Spleen (tissue), 7 donors: Measurements from ENCODE around the gene PCSK6.

ENCODE experiments used
- CTCF ChIP-seq, 11 experiments: fragments of 200-600 bp in 7 of 11; fragments of 450-650 bp in 4 of 11; sonication (generic) in 4 of 11; IDR thresholded peaks in 8 of 11; conservative IDR thresholded peaks in 3 of 11; 1 replicate in 7 of 11; 2 replicates in 4 of 11; pipeline versions ENCODE4 v1.4.0 to v1.8.0; 2016 to 2021; ENCODE audit warnings: antibody characterized with exemption in 11 of 11, inconsistent platforms in 4 of 11, mild to moderate bottlenecking in 1 of 11
- POLR2A ChIP-seq, 3 donors: fragments of 450-650 bp; IDR thresholded peaks; one replicate each; pipeline ENCODE4 v1.5.1; 2017; ENCODE audit warnings: antibody characterized with exemption in 3 of 3, mild to moderate bottlenecking in 1 of 3
- donor health status: DM: no; HTN: no; CAD: no; lungs with moderate emphysema.
- donor health status: DM: no; HTN: no; CAD: no.
- donor health status: DM: no; HTN: no; CAD: no.

DNA sequence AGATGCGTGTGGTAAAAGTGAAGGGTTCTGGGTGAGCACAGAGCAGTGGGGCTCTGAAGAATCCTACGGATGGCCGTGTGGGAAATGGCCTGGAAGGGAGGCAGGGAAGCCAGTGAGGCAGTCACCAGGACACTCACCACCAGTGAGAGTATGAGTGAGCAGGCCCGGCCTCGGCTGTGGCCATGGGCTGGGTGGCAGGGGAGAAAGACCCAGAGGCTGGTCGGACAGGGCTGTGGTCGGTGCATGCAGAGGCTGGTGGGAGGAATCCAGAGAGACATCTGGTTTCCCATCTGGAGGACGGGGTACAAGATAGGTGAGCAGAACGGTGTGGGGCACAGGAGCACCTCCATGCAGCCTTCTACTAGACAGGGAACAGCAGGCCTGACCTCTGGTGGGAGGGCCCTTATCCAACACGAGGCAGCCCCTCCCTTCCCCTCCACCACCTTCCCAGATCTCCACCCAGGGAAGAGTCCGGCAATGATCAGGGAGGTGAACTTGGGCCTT, 10.1 kb downstream of the PCSK6 start:
- TF ChIP-seq POLR2A (IDR thresholded peaks at IDR 0.05) (no peak), CTCF (IDR thresholded peaks at IDR 0.05 in 8 of 11, conservative IDR thresholded peaks at IDR 0.05 in 3 of 11) (no peak)
